KOPT-K1 (cell line): ENCODE results near the gene ZNF33B.
A peak's percentile ranks its signal among the peaks of the same experiment; 100 is the strongest.
"Not testable (repeated sequence)": the region's sequence is repeated elsewhere in the genome, so short reads cannot be mapped to it uniquely, and the experiment has no call there.

Experiments used
- H3K27ac ChIP-seq: fragments of 200-600 bp; sonication (generic); 2 replicates; pipeline ENCODE4 v1.5.1; 2016; ENCODE audit warnings: antibody characterized with exemption, mild to moderate bottlenecking, low read depth, low read length; ENCODE audit not compliant: poor library complexity, severe bottlenecking
- H3K36me3 ChIP-seq: fragments of 200-600 bp; sonication (generic); 2 replicates; pipeline ENCODE4 v1.5.1; 2017; ENCODE audit warnings: antibody characterized with exemption, mild to moderate bottlenecking, low read length, moderate library complexity; ENCODE audit not compliant: insufficient read depth
- H3K9me3 ChIP-seq: fragments of 200-600 bp; sonication (generic); 2 replicates; pipeline ENCODE4 v1.5.1; 2017; ENCODE audit warnings: antibody characterized with exemption, low read length, mild to moderate bottlenecking; ENCODE audit not compliant: insufficient read depth, poor library complexity, severe bottlenecking

Gene ZNF33B

DNA sequence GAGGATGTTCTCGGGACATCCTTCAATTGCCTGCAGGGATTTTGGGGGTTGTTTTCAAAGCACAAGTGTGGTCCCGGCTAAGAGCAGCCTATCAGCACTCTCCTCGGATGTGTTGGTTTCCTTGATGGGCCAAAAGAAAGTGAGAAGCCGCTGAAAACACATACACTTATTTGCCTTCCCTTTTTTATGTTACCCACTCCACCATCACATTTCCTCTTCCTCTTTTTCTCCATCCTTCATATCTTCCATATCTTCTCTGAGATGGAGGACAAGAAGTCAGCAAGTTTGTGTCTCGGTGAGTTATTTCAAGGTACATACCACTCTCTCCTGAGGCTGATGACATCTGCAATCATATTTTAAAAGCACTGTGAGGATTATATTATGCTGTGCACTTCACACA is 64.0 kb downstream of the ZNF33B start:
- Histone ChIP-seq H3K27ac (no peak overlapping the region), H3K36me3 (no peaks in the 10 kb centered on the region), H3K9me3 (peaks cover 15% of the 10 kb centered on the region)

DNA sequence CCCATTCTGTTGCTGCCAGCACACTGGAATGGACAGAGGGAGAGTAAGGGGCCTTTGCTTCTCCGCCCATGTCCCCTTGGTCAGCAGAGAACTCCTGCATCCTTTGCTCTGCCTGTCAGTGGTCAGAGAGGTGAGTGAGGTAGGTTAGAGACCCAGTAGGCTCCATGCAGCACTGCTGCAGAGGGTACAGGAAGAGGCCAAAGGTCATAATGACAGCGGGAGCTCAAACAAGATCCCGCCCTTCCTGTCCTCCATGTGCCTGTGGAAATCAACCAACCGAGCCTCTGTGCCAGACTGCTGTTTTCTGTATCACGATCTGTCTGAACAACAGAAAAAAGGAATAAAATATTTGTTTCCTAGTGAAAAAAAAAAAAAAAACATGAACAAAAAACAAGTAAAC is 81.4 kb downstream of the ZNF33B start:
- no peaks in the 10 kb centered on the region for H3K36me3 ChIP-seq
- no peaks in the 10 kb centered on the region for H3K9me3 ChIP-seq
- no peak overlapping the region for H3K27ac ChIP-seq

DNA sequence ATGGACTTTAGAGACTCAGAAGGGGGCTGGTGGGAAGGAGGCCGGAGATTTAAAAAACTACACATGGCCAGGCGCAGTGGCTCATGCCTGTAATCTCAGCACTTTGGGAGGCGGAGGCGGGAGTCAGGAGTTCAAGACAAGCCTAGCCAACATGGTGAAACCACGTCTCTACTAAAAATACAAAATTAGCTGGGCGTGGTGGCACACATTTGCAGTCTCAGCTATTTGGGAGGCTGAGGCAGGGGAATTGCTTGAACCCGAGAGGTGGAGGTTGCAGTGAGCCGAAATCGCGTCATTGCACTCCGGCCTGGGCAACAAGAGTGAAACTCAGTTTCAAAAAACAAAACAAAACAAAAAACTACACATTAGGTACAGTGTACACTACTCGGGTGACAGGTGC is 84.8 kb downstream of the ZNF33B start:
- H3K36me3 ChIP-seq = peaks cover 17% of the 10 kb centered on the region
- not testable (repeated sequence) for H3K9me3 ChIP-seq, H3K27ac ChIP-seq

DNA sequence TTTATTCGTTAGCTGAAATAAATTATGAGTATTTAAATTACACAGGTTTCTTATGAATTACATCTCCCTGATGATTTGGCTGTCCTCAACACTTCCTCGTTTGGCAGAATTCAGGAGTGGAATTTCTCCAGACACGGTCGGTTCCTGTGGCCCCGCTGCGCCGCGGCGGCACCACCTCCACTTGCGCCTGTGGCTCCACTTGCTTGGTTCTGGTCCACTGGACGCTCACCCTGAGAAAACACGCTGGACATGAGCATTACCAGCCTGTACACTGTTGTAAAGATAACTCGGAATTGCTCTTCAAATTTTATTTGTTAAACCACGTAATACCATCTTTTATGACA is 85.3 kb downstream of the ZNF33B start:
- peak overlapping the region; percentile 44 for H3K27ac ChIP-seq
- peaks cover 17% of the 10 kb centered on the region for H3K36me3 ChIP-seq
- H3K9me3 ChIP-seq = no peaks in the 10 kb centered on the region

DNA sequence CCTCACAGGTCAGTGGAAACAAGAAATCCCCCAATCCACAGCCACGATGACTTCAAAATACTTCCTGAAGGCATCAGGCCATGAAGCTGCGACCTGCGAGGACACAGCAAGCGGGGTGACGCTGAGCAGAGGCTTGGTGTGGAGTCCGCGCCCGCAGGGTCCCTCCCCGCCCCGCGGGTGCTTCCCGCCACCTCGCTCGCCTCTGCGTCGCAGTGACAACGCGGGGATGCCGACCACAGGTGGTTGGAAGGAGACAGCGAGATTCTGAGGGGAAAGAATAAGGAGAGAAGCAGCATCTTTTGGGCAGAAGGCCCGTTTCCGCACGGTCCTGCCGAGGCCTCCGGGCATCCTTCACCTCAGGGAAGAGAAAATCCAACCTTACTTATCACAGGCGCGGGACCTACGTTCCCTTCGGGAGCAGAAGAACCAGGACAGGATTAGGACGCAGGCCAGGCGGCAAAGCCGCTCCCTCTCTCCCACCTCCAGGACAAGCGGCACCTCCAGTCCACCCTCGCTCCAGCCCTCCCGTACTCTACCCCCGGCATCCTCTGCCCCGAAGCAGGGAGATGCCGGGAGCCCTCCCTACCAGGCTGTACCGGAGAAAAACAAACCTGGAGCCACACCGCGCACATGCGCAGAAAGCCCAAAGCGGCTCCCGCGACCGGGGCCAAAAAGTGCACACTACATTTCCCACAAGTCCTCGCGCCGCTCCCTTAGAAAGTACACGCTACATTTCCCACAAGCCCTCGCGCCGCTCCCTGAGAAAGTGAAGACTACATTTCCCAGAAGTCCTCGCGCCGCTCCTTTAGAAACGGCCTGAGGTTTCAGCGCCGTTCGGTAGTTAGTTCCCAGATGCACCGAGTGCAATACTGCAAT is 85.9 kb downstream of the ZNF33B start:
- Histone ChIP-seq H3K27ac (peak overlapping the region; percentile 77), H3K36me3 (peaks cover 17% of the 10 kb centered on the region), H3K9me3 (no peaks in the 10 kb centered on the region)

DNA sequence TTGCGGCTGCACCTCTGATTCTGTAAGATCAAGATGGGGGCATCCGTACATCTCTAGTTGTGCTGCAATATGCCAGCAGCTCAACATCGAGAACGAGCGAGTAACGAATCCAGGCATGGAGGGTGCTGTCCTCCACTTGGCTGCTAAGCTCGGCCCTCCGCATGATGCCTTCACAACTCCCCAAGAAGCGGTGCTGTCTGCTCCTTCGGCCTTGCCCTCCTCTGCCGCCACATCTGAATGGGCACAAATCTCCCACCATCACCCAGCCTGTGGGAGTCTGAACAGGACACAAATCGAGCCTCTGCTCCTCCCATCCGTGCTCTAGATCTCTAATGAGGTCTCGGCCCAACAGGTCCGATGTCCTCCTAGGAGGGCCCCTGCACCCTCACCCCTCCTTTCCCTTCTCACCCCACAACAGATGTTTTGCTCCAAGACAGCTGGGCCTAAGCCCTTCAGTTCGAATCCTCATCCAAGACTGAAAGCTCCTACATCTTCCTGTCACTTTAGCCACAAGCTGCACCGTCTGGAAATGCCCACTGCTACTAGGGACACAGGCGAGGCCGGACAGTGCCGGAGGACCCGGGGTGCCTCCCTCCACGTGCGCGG is 86.7 kb downstream of the ZNF33B start:
- H3K27ac ChIP-seq = peak overlapping the region; percentile 77
- peaks cover 17% of the 10 kb centered on the region for H3K36me3 ChIP-seq
- H3K9me3 ChIP-seq = no peaks in the 10 kb centered on the region

DNA sequence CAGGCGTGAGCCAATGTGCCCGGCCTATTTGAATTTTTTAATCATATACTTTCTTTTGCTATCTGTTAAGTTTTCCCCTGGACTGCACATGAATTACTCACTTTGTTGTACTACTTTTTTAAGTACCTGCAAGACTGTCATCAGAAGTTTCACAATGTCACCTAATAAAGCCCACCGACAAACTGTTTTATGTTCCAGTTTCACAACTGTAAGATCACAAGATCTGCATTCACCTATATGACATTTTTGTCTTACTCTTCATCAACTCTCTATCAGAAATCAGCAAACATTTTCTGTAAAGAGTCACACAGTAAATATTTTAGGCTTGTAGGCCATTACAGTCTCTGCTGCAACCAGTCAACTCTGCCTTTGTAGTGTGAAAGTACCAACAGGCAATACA is 88.5 kb downstream of the ZNF33B start:
- peaks cover 12% of the 10 kb centered on the region for H3K9me3 ChIP-seq
- no peak overlapping the region for H3K27ac ChIP-seq
- H3K36me3 ChIP-seq = peaks cover 20% of the 10 kb centered on the region

DNA sequence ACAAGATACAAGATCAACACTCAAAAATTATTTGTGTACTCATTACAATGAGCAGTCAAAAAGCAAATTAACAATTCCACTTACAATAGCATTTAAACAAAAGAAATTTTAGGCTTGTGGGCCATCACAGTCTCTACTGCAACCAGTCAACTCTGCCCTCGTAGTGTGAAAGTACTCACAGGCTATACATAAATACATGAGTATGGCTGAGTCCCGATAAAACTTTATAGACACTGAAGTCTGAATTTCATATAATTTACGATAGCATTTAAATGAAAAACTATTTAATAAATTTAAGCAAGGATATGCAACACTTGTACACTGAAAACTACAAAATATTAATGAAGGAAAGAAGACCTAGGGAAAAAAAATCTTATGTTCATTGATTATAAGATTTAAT is 90.1 kb downstream of the ZNF33B start:
- H3K27ac ChIP-seq = no peak overlapping the region
- H3K36me3 ChIP-seq = peaks cover 32% of the 10 kb centered on the region
- peaks cover 28% of the 10 kb centered on the region for H3K9me3 ChIP-seq

DNA sequence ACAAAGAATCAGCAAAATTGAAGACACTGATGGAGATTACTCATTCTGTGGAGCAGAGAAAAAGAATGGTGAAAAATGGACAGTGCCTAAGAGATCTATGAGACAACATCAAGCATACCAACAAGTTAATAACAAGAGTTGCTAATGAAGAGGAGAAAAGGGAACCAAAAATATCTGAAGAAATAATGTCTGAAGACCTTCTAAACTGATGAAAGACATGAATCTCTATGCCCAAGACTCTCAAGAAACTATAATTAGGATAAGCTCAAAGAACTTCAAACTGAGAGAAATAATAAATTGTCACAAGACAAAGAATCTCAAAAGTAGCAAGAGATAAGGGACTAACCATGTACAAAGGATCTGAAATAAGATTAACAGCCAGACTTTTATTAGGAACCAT is 93.4 kb downstream of the ZNF33B start:
- peaks cover 42% of the 10 kb centered on the region for H3K36me3 ChIP-seq
- H3K27ac ChIP-seq = no peak overlapping the region
- H3K9me3 ChIP-seq = peaks cover 61% of the 10 kb centered on the region

DNA sequence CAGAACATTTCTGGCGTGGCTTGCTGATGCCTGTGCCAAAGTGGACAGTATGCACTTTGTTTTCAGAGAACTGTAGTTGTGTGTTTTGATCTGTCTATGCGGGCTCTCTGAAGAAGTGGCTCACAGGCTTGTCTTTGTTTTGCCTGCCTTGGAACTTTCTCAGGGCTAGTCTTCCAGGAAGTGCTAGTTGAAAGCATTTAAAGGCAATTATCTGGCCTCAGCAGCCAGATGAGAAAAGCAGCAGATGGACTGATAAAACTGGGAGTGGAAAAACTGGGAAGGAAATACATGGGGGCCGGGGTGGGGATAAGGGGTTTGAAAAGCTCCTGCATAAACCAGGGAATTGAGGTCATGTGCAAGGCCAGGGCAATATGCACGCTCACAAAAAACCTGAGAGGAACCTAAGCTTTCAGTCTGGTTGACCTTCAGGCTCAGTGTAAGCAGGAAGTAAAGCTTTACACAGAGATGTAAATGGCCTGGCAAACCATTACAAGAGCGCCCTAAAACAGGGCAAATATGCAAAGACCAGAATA is 94.5 kb downstream of the ZNF33B start:
- Histone ChIP-seq H3K9me3 (peaks cover 72% of the 10 kb centered on the region), H3K36me3 (peaks cover 42% of the 10 kb centered on the region)

More for the DNA sequence above, 94.5 kb downstream of the ZNF33B start:
- H3K27ac ChIP-seq = no peak overlapping the region
